Muscle layer of duodenum (tissue), 2 donors: Measurements from ENCODE around the gene RFX8.
"Not testable (repeated sequence)": the region's sequence is repeated elsewhere in the genome, so short reads cannot be mapped to it uniquely, and the experiment has no call there.

ENCODE experiments used
- H3K27ac ChIP-seq: one replicate; pipeline ENCODE4 v1.7.0; 2013; ENCODE audit warnings: mild to moderate bottlenecking, low read length
- H3K27me3 ChIP-seq: one replicate; pipeline ENCODE4 v1.7.0; 2013; ENCODE audit warnings: low read depth, mild to moderate bottlenecking, control low read depth, low read length
- H3K36me3 ChIP-seq, 2 donors: one replicate each; pipeline ENCODE4 v1.7.0; 2013; ENCODE audit warnings: low read length in 2 of 2, control low read depth in 1 of 2, mild to moderate bottlenecking in 1 of 2; ENCODE audit not compliant: insufficient read depth in 2 of 2, control insufficient read depth in 1 of 2
- H3K4me1 ChIP-seq, 2 donors: one replicate each; pipeline ENCODE4 v1.7.0; 2013; ENCODE audit warnings: low read length in 2 of 2, mild to moderate bottlenecking in 2 of 2, control low read depth in 1 of 2, moderate library complexity in 1 of 2; ENCODE audit not compliant: insufficient read depth in 2 of 2, control insufficient read depth in 1 of 2
- H3K4me3 ChIP-seq, 2 donors: one replicate each; pipeline ENCODE4 v1.7.0; 2013; ENCODE audit warnings: low read length in 2 of 2, low read depth in 1 of 2, mild to moderate bottlenecking in 1 of 2
- H3K9me3 ChIP-seq, 2 donors: one replicate each; pipeline ENCODE4 v1.7.0; 2013; ENCODE audit warnings: low read length in 2 of 2, control low read depth in 1 of 2, mild to moderate bottlenecking in 1 of 2; ENCODE audit not compliant: control insufficient read depth in 1 of 2
- donor health status: healthy.

Gene RFX8

GRCh38 chr2:101356521-101356920 is 118.4 kb downstream of the RFX8 start:
- Histone ChIP-seq H3K4me3 (no peak overlapping the region), H3K4me1 (no peaks in the 10 kb centered on the region), H3K27me3 (no peaks in the 10 kb centered on the region), H3K27ac (no peak overlapping the region), H3K36me3 (no peaks in the 10 kb centered on the region), H3K9me3 (no peaks in the 10 kb centered on the region)

GRCh38 chr2:101356055-101356454 is 118.9 kb downstream of the RFX8 start:
- Histone ChIP-seq H3K27me3 (no peaks in the 10 kb centered on the region), H3K36me3 (no peaks in the 10 kb centered on the region), H3K4me1 (no peaks in the 10 kb centered on the region)

GRCh38 chr2:101355401-101356054 is 119.4 kb downstream of the RFX8 start:
- H3K27me3 ChIP-seq: no peaks in the 10 kb centered on the region
- no peak overlapping the region for H3K27ac ChIP-seq
- no peak overlapping the region for H3K4me3 ChIP-seq
- H3K36me3 ChIP-seq: no peaks in the 10 kb centered on the region
- H3K9me3 ChIP-seq: no peaks in the 10 kb centered on the region
- no peaks in the 10 kb centered on the region for H3K4me1 ChIP-seq

More at GRCh38 chr2:101356055-101356454, 118.9 kb downstream of the RFX8 start:
- no peak overlapping the region for H3K4me3 ChIP-seq
- no peaks in the 10 kb centered on the region for H3K9me3 ChIP-seq
- no peak overlapping the region for H3K27ac ChIP-seq

GRCh38 chr2:101354420-101355311 is 120.2 kb downstream of the RFX8 start:
- Histone ChIP-seq H3K27ac (no peak overlapping the region), H3K9me3 (no peaks in the 10 kb centered on the region), H3K4me1 (no peaks in the 10 kb centered on the region), H3K4me3 (no peak overlapping the region), H3K36me3 (no peaks in the 10 kb centered on the region), H3K27me3 (no peaks in the 10 kb centered on the region)

DNA sequence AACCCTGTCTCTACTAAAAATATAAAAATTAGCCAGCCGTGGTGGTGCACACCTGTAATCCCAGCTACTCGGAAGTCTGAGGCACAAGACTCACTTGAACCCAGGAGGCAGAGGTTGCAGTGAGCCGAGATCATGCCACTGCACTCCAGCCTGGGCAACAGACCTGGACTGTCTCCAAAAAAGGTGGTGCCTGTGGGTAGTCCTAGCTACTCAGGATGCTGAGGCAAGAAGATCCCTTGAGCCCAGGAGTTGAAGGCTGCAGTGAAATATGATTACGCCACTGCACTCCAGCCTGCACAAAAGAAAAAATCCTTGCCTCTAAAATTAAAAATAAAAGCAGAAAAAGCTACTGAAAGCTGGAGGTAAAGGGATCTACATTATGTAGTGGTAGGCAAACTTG is 122.3 kb downstream of the RFX8 start:
- not testable (repeated sequence) for H3K4me3 ChIP-seq, H3K4me1 ChIP-seq, H3K27ac ChIP-seq, H3K27me3 ChIP-seq, H3K9me3 ChIP-seq, H3K36me3 ChIP-seq

DNA sequence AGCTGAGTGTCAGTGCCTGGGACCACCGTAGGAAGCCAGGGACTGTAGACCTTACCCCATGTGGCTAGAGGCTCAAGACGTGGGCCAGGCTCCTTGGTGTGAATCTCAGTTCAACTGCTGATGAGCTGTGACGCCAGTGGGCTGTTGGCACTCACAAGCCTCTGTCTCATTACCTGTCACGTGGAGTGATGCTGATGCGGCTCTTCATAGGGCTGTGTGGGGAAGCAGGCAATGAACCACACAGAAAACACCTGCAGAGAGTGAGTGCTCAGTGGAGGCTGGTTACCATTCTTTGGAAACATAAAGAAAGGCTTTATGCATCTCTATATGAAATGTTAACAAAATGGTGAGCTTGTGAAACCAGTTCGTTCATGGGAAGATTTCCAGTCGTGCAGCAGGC is 123.7 kb downstream of the RFX8 start:
- no peak overlapping the region for H3K4me3 ChIP-seq
- no peaks in the 10 kb centered on the region for H3K9me3 ChIP-seq
- H3K4me1 ChIP-seq: no peaks in the 10 kb centered on the region
- no peak overlapping the region for H3K27ac ChIP-seq
- H3K36me3 ChIP-seq: no peaks in the 10 kb centered on the region
- H3K27me3 ChIP-seq: no peaks in the 10 kb centered on the region

DNA sequence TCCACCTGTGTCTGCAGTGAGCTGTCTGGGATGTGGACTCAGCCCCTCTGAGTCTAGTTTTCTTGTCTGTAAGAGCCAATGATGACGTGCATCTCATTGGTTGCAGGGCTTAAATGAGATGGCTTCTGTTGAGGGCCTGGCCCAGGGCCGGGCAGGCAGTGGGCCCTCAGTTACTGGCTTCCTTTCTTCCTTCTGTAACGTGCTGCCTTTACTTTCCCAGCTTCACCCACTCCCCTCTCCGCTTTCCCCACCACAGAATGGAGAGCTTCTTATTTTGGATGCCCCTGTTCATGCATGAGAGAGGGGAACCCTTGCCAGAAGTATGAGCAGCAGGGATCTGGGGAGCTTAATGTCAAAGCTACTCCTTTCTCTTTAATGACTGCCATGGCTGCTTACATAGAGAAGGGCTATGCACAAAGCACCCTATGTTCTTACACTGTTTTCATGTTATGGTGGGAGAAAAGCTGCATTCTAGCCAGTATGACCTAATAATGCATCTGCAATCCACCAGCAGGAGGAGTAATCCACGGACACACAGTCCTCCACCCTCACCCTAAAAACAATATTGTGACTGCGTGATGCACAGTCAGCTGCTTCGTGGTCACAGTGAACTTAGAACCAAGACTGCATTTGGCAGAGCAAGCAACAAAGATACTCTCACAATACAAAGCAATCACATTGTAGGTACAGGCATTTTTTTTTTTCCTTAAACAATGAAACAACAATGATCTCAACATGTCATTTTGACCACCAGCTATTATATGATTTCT is 124.8 kb downstream of the RFX8 start:
- Histone ChIP-seq H3K27me3 (no peaks in the 10 kb centered on the region), H3K4me1 (no peaks in the 10 kb centered on the region), H3K9me3 (no peaks in the 10 kb centered on the region), H3K4me3 (no peak overlapping the region), H3K36me3 (no peaks in the 10 kb centered on the region), H3K27ac (no peak overlapping the region)

- H3K4me1 ChIP-seq: no peaks in the 10 kb centered on the region
- no peaks in the 10 kb centered on the region for H3K27me3 ChIP-seq
- H3K36me3 ChIP-seq: no peaks in the 10 kb centered on the region
- H3K27ac ChIP-seq: no peak overlapping the region
- no peaks in the 10 kb centered on the region for H3K9me3 ChIP-seq
- H3K4me3 ChIP-seq: no peak overlapping the region
Observed at GRCh38 chr2:101348883-101349282, 126.0 kb downstream of the RFX8 start.
